GM19035 (cell line): Measurements from ENCODE around the gene LGALS16.
"Not testable (repeated sequence)": the region's sequence is repeated elsewhere in the genome, so short reads cannot be mapped to it uniquely, and the experiment has no call there.

Experiments used
- ATAC-seq: cut with Tn5 transposase; IDR thresholded peaks from one replicate; pipeline ENCODE4 v1.9.1; 2021; ENCODE audit not compliant: unreplicated experiment

LGALS16 gene

GRCh38 chr19:39655613-39656012 is at the start of gene LGALS16:
TSS of gene LGALS16 (plus strand) at chr19:39655913. CDS start at chr19:39655962, 49 bp downstream.
- no peak for ATAC-seq

GRCh38 chr19:39607021-39607420 is 48.7 kb upstream of the LGALS16 start:
- ATAC-seq: no peak

GRCh38 chr19:39607561-39607960 is 48.2 kb upstream of the LGALS16 start:
- no peak for ATAC-seq

GRCh38 chr19:39613597-39613996 is 42.1 kb upstream of the LGALS16 start:
- no peak for ATAC-seq

- no peak for ATAC-seq
Observed at GRCh38 chr19:39617745-39618144, 38.0 kb upstream of the LGALS16 start.

- ATAC-seq: no peak
Observed at GRCh38 chr19:39623946-39624345, 31.8 kb upstream of the LGALS16 start.

- ATAC-seq: not testable (repeated sequence)
Observed at GRCh38 chr19:39627631-39628030, 28.1 kb upstream of the LGALS16 start.

- no peak for ATAC-seq
Observed at GRCh38 chr19:39631178-39631577, 24.5 kb upstream of the LGALS16 start.

- no peak for ATAC-seq
Observed at GRCh38 chr19:39631626-39632025, 24.1 kb upstream of the LGALS16 start.

GRCh38 chr19:39637891-39638290 is 17.8 kb upstream of the LGALS16 start:
- no peak for ATAC-seq

GRCh38 chr19:39641773-39642172 is 13.9 kb upstream of the LGALS16 start:
- ATAC-seq: no peak

GRCh38 chr19:39643591-39643990 is 12.1 kb upstream of the LGALS16 start:
- ATAC-seq: no peak

GRCh38 chr19:39645800-39646411 is 9.8 kb upstream of the LGALS16 start:
- ATAC-seq: no peak

GRCh38 chr19:39647918-39648317 is 7.8 kb upstream of the LGALS16 start:
- no peak for ATAC-seq

- no peak for ATAC-seq
Observed at GRCh38 chr19:39659791-39660190, 4.1 kb downstream of the LGALS16 start.

GRCh38 chr19:39660661-39661060 is 4.9 kb downstream of the LGALS16 start:
- ATAC-seq: no peak

GRCh38 chr19:39661565-39661964 is 5.9 kb downstream of the LGALS16 start:
- ATAC-seq: no peak

GRCh38 chr19:39669860-39670259 is 14.1 kb downstream of the LGALS16 start:
- ATAC-seq: not testable (repeated sequence)

GRCh38 chr19:39670998-39671397 is 15.3 kb downstream of the LGALS16 start:
- no peak for ATAC-seq

GRCh38 chr19:39671739-39672363 is 16.1 kb downstream of the LGALS16 start:
- ATAC-seq: no peak

- ATAC-seq: no peak
Observed at GRCh38 chr19:39672473-39672872, 16.8 kb downstream of the LGALS16 start.

GRCh38 chr19:39673862-39674261 is 18.1 kb downstream of the LGALS16 start:
- not testable (repeated sequence) for ATAC-seq

- ATAC-seq: no peak
Observed at GRCh38 chr19:39676004-39676403, 20.3 kb downstream of the LGALS16 start.
